ENCODE measurements around the gene AK2.
A peak's percentile ranks its signal among the peaks of the same experiment; 100 is the strongest.

The AK2 gene

GRCh38 chr1:32991819-32992488 is 44.7 kb downstream of the AK2 start:
- TF ChIP-seq CTCF (IDR thresholded peaks at IDR 0.05; ENCODE audit: borderline replicate concordance, control extremely low read depth, extremely low read depth, insufficient read depth, missing control alignments), result no peak
- peak; percentile 45 for DNase-seq (ENCODE audit: low spot score)
- in situ Hi-C loops (cut with MboI; ENCODE audit: low sequenced_read_pairs, unreplicated experiment), result no loop called here

GRCh38 chr1:32991386-32991785 is 45.3 kb downstream of the AK2 start:
- in situ Hi-C loops (cut with MboI; ENCODE audit: low sequenced_read_pairs, unreplicated experiment), result no loop called here
- no peak for DNase-seq (ENCODE audit: low spot score)
- TF ChIP-seq CTCF (IDR thresholded peaks at IDR 0.05; ENCODE audit: borderline replicate concordance, control extremely low read depth, extremely low read depth, insufficient read depth, missing control alignments), result no peak

- in situ Hi-C loops (cut with MboI; ENCODE audit: low sequenced_read_pairs, unreplicated experiment), result no loop called here
- no peak for DNase-seq (ENCODE audit: low spot score)
- TF ChIP-seq CTCF (IDR thresholded peaks at IDR 0.05; ENCODE audit: borderline replicate concordance, control extremely low read depth, extremely low read depth, insufficient read depth, missing control alignments), result no peak
Measured at GRCh38 chr1:32990887-32991286, 45.8 kb downstream of the AK2 start.

GRCh38 chr1:32989160-32990050 is 47.3 kb downstream of the AK2 start:
- no peak for DNase-seq (ENCODE audit: low spot score)
- TF ChIP-seq CTCF (IDR thresholded peaks at IDR 0.05; ENCODE audit: borderline replicate concordance, control extremely low read depth, extremely low read depth, insufficient read depth, missing control alignments), result no peak
- in situ Hi-C loops (cut with MboI; ENCODE audit: low sequenced_read_pairs, unreplicated experiment), result no loop called here

- in situ Hi-C loops (cut with MboI; ENCODE audit: low sequenced_read_pairs, unreplicated experiment), result no loop called here
- DNase-seq (ENCODE audit: low spot score), result no peak
- no peak for TF ChIP-seq CTCF (IDR thresholded peaks at IDR 0.05; ENCODE audit: borderline replicate concordance, control extremely low read depth, extremely low read depth, insufficient read depth, missing control alignments)
Measured at GRCh38 chr1:32988665-32989064, 48.0 kb downstream of the AK2 start.

- DNase-seq (ENCODE audit: low spot score), result no peak
- in situ Hi-C loops (cut with MboI; ENCODE audit: low sequenced_read_pairs, unreplicated experiment), result no loop called here
- no peak for TF ChIP-seq CTCF (IDR thresholded peaks at IDR 0.05; ENCODE audit: borderline replicate concordance, control extremely low read depth, extremely low read depth, insufficient read depth, missing control alignments)
Measured at GRCh38 chr1:32985226-32985625, 51.5 kb downstream of the AK2 start.
